GM12892 (cell line): ENCODE measurements around the gene KIF1B.
"Not testable (repeated sequence)": the region's sequence is repeated elsewhere in the genome, so short reads cannot be mapped to it uniquely, and the experiment has no call there.

ENCODE experiments used
- DNase-seq: peaks from one replicate; pipeline ENCODE4 v3.0.0; 2011; ENCODE audit not compliant: insufficient read length
- FAIRE-seq: peaks from 2 replicates; lab custom pipeline; 2011; peaks lifted over from hg19 to GRCh38; lab: Jason Lieb, UNC
- POLR2A ChIP-seq: IDR thresholded peaks from 2 replicates; pipeline ENCODE4 v1.6.1; 2011; ENCODE audit warnings: low read depth, low read length, control low read depth
- POLR2AphosphoS5 ChIP-seq: IDR thresholded peaks from 2 replicates; pipeline ENCODE4 v1.6.1; 2011; ENCODE audit warnings: low read depth, low read length, control low read depth
- TAF1 ChIP-seq: IDR thresholded peaks from 2 replicates; pipeline ENCODE4 v1.6.1; 2011; ENCODE audit warnings: low read depth, mild to moderate bottlenecking, control low read depth, low read length, borderline replicate concordance

The KIF1B gene

GRCh38 chr1:10419351-10419750 is 209.0 kb downstream of the KIF1B start:
- no peak for TF ChIP-seq TAF1
- TF ChIP-seq POLR2A: no peak
- no peak for TF ChIP-seq POLR2AphosphoS5
- no peak for FAIRE-seq
- no peak for DNase-seq

- no peak for FAIRE-seq
Measured at GRCh38 chr1:10421637-10422036, 211.3 kb downstream of the KIF1B start.

GRCh38 chr1:10424034-10424433 is 213.7 kb downstream of the KIF1B start:
- FAIRE-seq (no peak), DNase-seq (no peak)
- TF ChIP-seq TAF1 (no peak), POLR2AphosphoS5 (no peak), POLR2A (no peak)

More at GRCh38 chr1:10421637-10422036, 211.3 kb downstream of the KIF1B start:
- TF ChIP-seq TAF1 (no peak), POLR2A (no peak), POLR2AphosphoS5 (no peak)
- no peak for DNase-seq

GRCh38 chr1:10424651-10425050 is 214.3 kb downstream of the KIF1B start:
- TF ChIP-seq POLR2A: no peak
- no peak for TF ChIP-seq TAF1
- TF ChIP-seq POLR2AphosphoS5: no peak
- no peak for DNase-seq
- no peak for FAIRE-seq

GRCh38 chr1:10425826-10426534 is 215.6 kb downstream of the KIF1B start:
- not testable (repeated sequence) for FAIRE-seq, DNase-seq

DNA sequence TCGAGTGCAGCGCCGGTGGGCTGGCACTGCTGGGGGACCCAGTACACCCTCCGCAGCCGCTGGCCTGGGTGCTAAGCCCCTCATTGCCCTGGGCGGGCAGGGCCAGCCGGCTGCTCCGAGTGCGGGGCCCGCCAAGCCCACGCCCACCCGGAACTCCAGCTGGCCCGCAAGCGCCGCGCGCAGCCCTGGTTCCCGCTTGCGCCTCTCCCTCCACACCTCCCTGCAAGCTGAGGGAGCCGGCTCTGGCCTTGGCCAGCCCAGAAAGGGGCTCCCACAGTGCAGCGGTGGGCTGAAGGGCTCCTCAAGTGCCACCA is 216.1 kb downstream of the KIF1B start:
- FAIRE-seq, DNase-seq: not testable (repeated sequence)

- FAIRE-seq (no peak), DNase-seq (no peak)
- TF ChIP-seq TAF1 (no peak), POLR2A (no peak), POLR2AphosphoS5 (no peak)
Measured at GRCh38 chr1:10428984-10429383, 218.6 kb downstream of the KIF1B start.

- TF ChIP-seq POLR2A: no peak
- TF ChIP-seq POLR2AphosphoS5: no peak
- no peak for TF ChIP-seq TAF1
- no peak for FAIRE-seq
Measured at GRCh38 chr1:10429868-10430215, 219.5 kb downstream of the KIF1B start.

DNA sequence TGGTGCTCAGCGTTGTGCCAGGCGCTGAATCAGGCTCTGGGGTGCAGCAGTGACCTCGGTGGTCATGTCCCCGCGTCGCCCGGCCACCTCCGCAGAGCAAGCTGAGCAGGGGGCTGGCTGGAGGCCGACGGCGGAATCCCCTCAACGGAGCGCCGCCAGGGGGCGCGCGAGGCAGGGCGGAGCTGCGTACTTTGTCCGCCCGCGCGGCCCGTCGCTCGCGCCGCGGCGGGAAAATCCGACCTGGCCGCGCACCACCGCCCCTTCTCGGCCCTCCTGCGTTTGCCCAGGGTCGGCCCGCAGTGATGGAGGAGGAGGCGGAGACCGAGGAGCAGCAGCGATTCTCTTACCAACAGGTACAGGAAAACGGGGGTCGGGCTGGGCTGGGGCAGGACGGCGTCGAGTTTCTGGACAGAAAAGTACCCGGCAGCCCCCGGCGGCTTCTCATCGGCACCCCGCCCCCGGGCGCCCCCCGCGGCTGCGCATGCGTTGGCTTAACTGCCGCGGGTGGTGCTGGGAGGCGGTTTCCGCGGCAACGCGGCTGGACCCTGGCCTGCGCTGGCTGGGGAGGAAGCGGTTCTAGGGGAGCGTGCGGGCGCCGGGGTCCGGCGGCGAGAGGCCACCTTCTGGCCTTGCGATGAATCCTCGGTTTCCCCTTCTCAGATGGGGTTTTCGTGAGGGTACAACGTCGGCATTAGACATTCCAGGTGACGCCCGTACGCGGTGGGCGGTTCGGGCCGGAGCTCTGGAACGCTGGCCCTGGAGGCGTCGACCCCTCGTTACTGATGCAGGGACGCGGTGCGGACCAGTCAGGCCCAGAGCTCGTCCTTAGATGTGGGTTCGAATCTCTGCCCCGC is 220.1 kb downstream of the KIF1B start, which contains the start of gene CENPS:
Gene CENPS, plus strand, starts transcription at position 218 of the 854 bp plus-strand sequence. Its CDS starts 85 bp downstream, at position 303.
- peak; percentile 81 for FAIRE-seq

More at GRCh38 chr1:10429868-10430215, 219.5 kb downstream of the KIF1B start:
- DNase-seq: no peak

More for the DNA sequence above, 220.1 kb downstream of the KIF1B start, which contains the start of gene CENPS:
- TF ChIP-seq TAF1: peak; percentile 64; the same call in 1 of the 2 replicates
- TF ChIP-seq POLR2A: peak; percentile 67
- peak; percentile 66 for TF ChIP-seq POLR2AphosphoS5
- DNase-seq: peak; percentile 97
